Neural progenitor cell (in vitro differentiated cells): ENCODE measurements around the gene SNRNP70. TPM values are rescaled to one million over a fixed set of nuclear protein-coding genes. Genes with fewer than 3 reads are reported as not detected.
"Not testable (repeated sequence)": the region's sequence is repeated elsewhere in the genome, so short reads cannot be mapped to it uniquely, and the experiment has no call there.

Source experiments
- DNase-seq: peaks from one replicate; pipeline ENCODE4 v3.0.0-alpha.2; 2016; ENCODE audit warnings: low spot score
- H2AFZ ChIP-seq: fragments of 200-600 bp; sonication (generic); replicated peaks from 2 replicates; pipeline ENCODE4 v1.6.1; 2016; ENCODE audit warnings: antibody characterized with exemption
- H3F3A ChIP-seq: fragments of 200-600 bp; sonication (generic); 2 replicates; pipeline ENCODE4 v1.6.1; 2016; ENCODE audit warnings: antibody characterized with exemption, low read depth
- H3K27ac ChIP-seq: fragments of 200-600 bp; sonication (generic); 2 replicates; pipeline ENCODE4 v1.5.1; 2016; ENCODE audit warnings: mild to moderate bottlenecking
- H3K27me3 ChIP-seq: fragments of 200-600 bp; sonication (generic); 2 replicates; pipeline ENCODE4 v1.6.1; 2016; ENCODE audit warnings: mild to moderate bottlenecking, moderate library complexity
- H3K36me3 ChIP-seq: fragments of 200-600 bp; sonication (generic); 2 replicates; pipeline ENCODE4 v1.5.1; 2016
- H3K4me1 ChIP-seq: fragments of 200-600 bp; sonication (generic); 2 replicates; pipeline ENCODE4 v1.6.1; 2016; ENCODE audit warnings: mixed run types
- H3K4me2 ChIP-seq: fragments of 200-600 bp; sonication (generic); 2 replicates; pipeline ENCODE4 v1.6.1; 2016
- H3K4me3 ChIP-seq: fragments of 200-600 bp; sonication (generic); 2 replicates; pipeline ENCODE4 v1.5.1; 2016
- H3K79me2 ChIP-seq: fragments of 200-600 bp; sonication (generic); 2 replicates; pipeline ENCODE4 v1.6.1; 2016; ENCODE audit warnings: low read depth
- H3K9ac ChIP-seq: fragments of 200-600 bp; sonication (generic); 2 replicates; pipeline ENCODE4 v1.6.1; 2016
- H3K9me3 ChIP-seq: fragments of 200-600 bp; sonication (generic); 2 replicates; pipeline ENCODE4 v1.5.1; 2016; ENCODE audit warnings: low read depth
- H4K20me1 ChIP-seq: fragments of 200-600 bp; sonication (generic); 2 replicates; pipeline ENCODE4 v1.6.1; 2016; ENCODE audit warnings: low read depth
- H3K27ac Mint-ChIP-seq: 3 replicates; pipeline ENCODE4 v1.8.0; 2021; ENCODE audit warnings: mixed read lengths
- H3K27me3 Mint-ChIP-seq: 2 replicates; pipeline ENCODE4 v1.8.0; 2022; ENCODE audit warnings: low read depth, mild to moderate bottlenecking, inconsistent platforms, moderate library complexity, mixed read lengths; ENCODE audit not compliant: insufficient read depth
- H3K36me3 Mint-ChIP-seq: 3 replicates; pipeline ENCODE4 v1.8.0; 2021; ENCODE audit warnings: mixed read lengths
- H3K4me1 Mint-ChIP-seq: 3 replicates; pipeline ENCODE4 v1.8.0; 2021; ENCODE audit warnings: mixed read lengths
- H3K4me3 Mint-ChIP-seq: 3 replicates; pipeline ENCODE4 v1.8.0; 2021; ENCODE audit warnings: mild to moderate bottlenecking, moderate library complexity, mixed read lengths
- H3K9me3 Mint-ChIP-seq: 3 replicates; pipeline ENCODE4 v1.8.0; 2020; ENCODE audit warnings: mixed read lengths
- EZH2 ChIP-seq: fragments of 200-600 bp; sonication (generic); IDR thresholded peaks from 2 replicates; pipeline ENCODE4 v1.6.1; 2017; ENCODE audit warnings: antibody characterized with exemption, mild to moderate bottlenecking, moderate library complexity
- EZH2phosphoT487 ChIP-seq: fragments of 200-600 bp; sonication (generic); IDR thresholded peaks from 2 replicates; pipeline ENCODE4 v1.6.1; 2017; ENCODE audit warnings: antibody characterized with exemption
- total RNA-seq: library from RNA; depleted of rRNA; stranded (reverse); fragments of >200 nt; gene quantifications from 2 replicates; pipeline ENCODE4 v1.2.3, GENCODE V29; 2015; ENCODE audit warnings: low replicate concordance
- TF ChIP-seq, protein P1 (sequence below): fragments of 200-600 bp; sonication (generic); IDR thresholded peaks from 2 replicates; pipeline ENCODE4 v1.5.1; 2017; ENCODE audit warnings: antibody characterized with exemption, mild to moderate bottlenecking

The SNRNP70 gene, protein sequence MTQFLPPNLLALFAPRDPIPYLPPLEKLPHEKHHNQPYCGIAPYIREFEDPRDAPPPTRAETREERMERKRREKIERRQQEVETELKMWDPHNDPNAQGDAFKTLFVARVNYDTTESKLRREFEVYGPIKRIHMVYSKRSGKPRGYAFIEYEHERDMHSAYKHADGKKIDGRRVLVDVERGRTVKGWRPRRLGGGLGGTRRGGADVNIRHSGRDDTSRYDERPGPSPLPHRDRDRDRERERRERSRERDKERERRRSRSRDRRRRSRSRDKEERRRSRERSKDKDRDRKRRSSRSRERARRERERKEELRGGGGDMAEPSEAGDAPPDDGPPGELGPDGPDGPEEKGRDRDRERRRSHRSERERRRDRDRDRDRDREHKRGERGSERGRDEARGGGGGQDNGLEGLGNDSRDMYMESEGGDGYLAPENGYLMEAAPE
- total RNA-seq, result 162 and 365 TPM in 2 replicates

DNA sequence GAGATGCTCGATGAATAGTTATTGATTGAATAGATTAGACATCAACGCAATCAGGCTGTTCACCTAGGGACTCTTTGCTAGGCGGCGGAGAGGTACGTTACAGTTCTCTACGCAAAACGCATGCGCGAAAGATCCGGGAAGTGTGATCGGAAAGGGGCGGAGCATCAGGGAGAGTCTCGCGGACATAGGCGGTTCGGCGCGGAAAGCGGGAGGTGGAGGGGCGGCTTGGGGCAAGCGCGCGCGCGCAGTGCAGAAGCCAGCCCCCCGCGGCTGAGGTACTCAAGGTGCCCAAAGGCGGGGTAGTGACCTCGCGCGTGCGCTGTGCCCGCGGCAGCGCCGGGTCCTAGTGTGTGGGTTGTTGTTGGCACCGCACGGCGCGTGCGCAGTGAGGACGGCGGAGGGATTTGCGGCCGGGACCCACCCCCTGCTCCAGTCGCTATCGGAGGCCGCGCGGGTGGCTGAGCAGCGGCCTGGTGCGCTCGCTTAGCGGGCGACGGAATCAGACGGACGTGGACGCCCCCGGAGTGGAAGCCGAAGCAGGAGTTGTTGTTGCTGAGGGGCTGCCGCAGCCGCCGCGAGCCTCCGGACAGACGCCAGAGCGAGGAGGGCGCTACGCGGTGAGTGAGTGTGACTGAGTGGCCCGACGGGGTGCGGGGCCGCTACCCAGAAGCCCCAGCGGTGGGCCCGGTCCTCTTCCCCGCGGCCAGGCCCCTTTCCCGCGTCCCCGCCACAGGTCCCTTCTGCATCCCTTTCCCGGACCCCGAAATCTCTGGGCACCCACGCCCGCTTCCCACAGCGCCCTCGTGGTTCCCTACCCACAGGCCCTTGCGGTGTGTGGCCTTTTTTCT lies at the start of gene SNRNP70:
Gene SNRNP70 (plus strand): TSS at position 432 of the 848 bp plus-strand sequence. CDS start 964 bp downstream, outside the sequence.
- Histone ChIP-seq H3K9ac (peak within 1 kb of the TSS; percentile 96), H3K4me1 (peaks cover 18% of the 10 kb centered on the region), H4K20me1 (peaks cover 48% of the 10 kb centered on the region), H3K36me3 (peaks cover under 1% of the 10 kb centered on the region), H3K27me3 (peaks cover 13% of the 10 kb centered on the region), H3K4me3 (peak within 1 kb of the TSS; percentile 89), H2AFZ (peak within 1 kb of the TSS; percentile 94), H3K4me2 (peak within 1 kb of the TSS; percentile 100), H3K9me3 (no peaks in the 10 kb centered on the region), H3K79me2 (peaks cover 50% of the 10 kb centered on the region), H3K27ac (peak within 1 kb of the TSS; percentile 93), H3F3A (peaks cover 11% of the 10 kb centered on the region)
- peaks cover 15% of the 10 kb centered on the region for H3K36me3 Mint-ChIP-seq
- H3K27ac Mint-ChIP-seq, result peak within 1 kb of the TSS; percentile 99
- peak; percentile 100 for DNase-seq
- TF ChIP-seq, protein P1, sequence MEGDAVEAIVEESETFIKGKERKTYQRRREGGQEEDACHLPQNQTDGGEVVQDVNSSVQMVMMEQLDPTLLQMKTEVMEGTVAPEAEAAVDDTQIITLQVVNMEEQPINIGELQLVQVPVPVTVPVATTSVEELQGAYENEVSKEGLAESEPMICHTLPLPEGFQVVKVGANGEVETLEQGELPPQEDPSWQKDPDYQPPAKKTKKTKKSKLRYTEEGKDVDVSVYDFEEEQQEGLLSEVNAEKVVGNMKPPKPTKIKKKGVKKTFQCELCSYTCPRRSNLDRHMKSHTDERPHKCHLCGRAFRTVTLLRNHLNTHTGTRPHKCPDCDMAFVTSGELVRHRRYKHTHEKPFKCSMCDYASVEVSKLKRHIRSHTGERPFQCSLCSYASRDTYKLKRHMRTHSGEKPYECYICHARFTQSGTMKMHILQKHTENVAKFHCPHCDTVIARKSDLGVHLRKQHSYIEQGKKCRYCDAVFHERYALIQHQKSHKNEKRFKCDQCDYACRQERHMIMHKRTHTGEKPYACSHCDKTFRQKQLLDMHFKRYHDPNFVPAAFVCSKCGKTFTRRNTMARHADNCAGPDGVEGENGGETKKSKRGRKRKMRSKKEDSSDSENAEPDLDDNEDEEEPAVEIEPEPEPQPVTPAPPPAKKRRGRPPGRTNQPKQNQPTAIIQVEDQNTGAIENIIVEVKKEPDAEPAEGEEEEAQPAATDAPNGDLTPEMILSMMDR, result peak; percentile 4
- TF ChIP-seq EZH2phosphoT487 (no peak), EZH2 (no peak)
- H3K4me1 Mint-ChIP-seq, result peaks cover 20% of the 10 kb centered on the region
- H3K9me3 Mint-ChIP-seq, result no peaks in the 10 kb centered on the region
- peaks cover 3% of the 10 kb centered on the region for H3K27me3 Mint-ChIP-seq
- H3K4me3 Mint-ChIP-seq, result peak within 1 kb of the TSS; percentile 97

DNA sequence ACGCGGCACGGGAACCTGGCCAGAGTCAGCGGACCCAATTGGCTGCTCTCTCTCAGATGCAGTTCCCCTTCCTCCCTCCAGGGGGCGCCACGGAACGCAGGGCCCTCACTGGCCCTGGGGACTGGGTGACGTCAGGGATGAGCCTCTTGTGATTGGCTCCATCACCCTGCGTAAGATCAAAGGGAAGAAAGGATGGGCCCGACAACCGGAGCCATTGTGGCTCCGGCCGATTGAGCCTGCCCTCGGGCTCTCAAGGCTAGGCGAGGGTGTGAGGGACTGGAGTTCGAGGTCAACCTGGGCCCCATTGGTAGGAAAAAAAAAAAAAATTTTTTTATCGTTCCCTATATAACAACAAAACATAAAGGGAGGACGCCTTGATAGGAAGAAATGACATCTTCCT lies 48.4 kb upstream of the SNRNP70 start, which contains the start of gene CGB1:
Gene CGB1 (minus strand): TSS at position 81 of the 400 bp plus-strand sequence. CDS start 184 bp downstream, outside the sequence.
- TF ChIP-seq, protein P1, result peak; percentile 51
- H3K27ac ChIP-seq, H3K9me3 ChIP-seq, H3F3A ChIP-seq, H3K4me3 ChIP-seq, H3K27me3 ChIP-seq, H3K27ac Mint-ChIP-seq, H3K36me3 ChIP-seq, H3K4me1 ChIP-seq, H3K4me1 Mint-ChIP-seq, H2AFZ ChIP-seq, H3K9me3 Mint-ChIP-seq, H3K27me3 Mint-ChIP-seq, H3K36me3 Mint-ChIP-seq, H3K4me2 ChIP-seq, H3K79me2 ChIP-seq, H4K20me1 ChIP-seq, H3K9ac ChIP-seq: not testable (repeated sequence)
- H3K4me3 Mint-ChIP-seq, result peak within 1 kb of the TSS; percentile 62
- DNase-seq, result peak; percentile 44

DNA sequence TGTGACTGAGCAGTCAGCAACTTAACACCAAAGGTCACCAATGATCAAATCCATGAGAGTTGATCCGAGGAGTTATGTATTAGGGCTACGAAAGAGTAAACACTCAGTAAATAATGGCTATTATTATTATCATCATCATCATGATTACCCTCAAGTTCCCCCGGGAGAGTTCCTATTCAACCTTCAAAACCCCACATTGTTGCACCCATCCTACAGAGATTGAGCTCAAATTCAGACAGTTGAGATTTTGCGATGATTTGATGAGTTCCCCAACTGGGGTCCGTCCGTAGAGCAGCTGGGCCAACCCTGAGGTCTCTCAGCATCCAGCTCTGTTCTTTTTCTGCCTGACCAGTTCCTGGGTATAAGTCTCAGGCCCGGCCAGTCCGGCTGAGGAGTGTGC lies 47.1 kb upstream of the SNRNP70 start:
- H3K4me3 Mint-ChIP-seq, H3K9me3 Mint-ChIP-seq, H3K4me1 ChIP-seq, DNase-seq, H3K4me1 Mint-ChIP-seq, H3K36me3 ChIP-seq, H3K36me3 Mint-ChIP-seq, H3K4me3 ChIP-seq, H4K20me1 ChIP-seq, H3F3A ChIP-seq, H3K27ac ChIP-seq, H3K27me3 ChIP-seq, H3K4me2 ChIP-seq, H3K79me2 ChIP-seq, H3K27ac Mint-ChIP-seq, H2AFZ ChIP-seq, H3K9ac ChIP-seq, H3K27me3 Mint-ChIP-seq, H3K9me3 ChIP-seq: not testable (repeated sequence)

DNA sequence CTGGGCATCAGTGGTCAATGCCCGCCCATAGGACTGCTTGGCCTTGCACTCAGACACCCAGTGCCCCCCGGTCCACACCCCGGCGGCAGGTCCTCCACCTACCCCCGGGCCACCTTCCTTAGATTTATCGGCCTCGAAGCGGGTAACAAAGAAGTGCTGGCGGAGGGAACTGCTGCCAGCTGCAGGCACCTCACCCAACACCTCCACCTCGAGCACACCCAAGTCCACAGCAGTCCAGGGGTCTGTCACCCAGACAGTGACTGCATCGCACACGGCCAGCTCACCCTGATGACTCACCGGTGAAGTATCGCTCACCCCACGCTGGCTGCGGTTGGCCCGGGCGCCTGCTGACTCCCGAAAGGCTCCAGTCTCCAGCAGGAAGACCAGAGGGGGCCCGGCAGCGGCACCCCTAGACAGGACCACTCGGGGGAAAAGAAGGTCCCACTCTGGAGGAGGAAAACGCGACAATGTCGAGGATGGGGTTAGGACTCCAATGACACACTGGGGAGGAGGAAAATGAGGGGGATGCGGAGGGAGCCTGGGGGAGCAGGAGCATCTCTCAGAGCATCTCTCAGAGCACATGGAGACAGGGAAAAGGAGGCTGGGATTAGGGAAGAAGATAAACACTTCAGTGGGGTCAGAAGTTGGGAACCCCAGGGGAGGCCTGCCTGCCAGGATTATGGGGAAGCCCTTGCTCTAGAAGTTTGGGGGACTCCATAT lies 46.5 kb upstream of the SNRNP70 start:
- H3K4me1 Mint-ChIP-seq, H3K4me3 ChIP-seq, H3K9me3 ChIP-seq, H3K27me3 Mint-ChIP-seq, DNase-seq, H3K4me3 Mint-ChIP-seq, H3K9me3 Mint-ChIP-seq, H3F3A ChIP-seq, H3K27me3 ChIP-seq, H3K27ac Mint-ChIP-seq, H3K36me3 ChIP-seq, H4K20me1 ChIP-seq, H3K4me1 ChIP-seq, H3K79me2 ChIP-seq, H3K4me2 ChIP-seq, H3K36me3 Mint-ChIP-seq, H3K27ac ChIP-seq, H3K9ac ChIP-seq, H2AFZ ChIP-seq: not testable (repeated sequence)

DNA sequence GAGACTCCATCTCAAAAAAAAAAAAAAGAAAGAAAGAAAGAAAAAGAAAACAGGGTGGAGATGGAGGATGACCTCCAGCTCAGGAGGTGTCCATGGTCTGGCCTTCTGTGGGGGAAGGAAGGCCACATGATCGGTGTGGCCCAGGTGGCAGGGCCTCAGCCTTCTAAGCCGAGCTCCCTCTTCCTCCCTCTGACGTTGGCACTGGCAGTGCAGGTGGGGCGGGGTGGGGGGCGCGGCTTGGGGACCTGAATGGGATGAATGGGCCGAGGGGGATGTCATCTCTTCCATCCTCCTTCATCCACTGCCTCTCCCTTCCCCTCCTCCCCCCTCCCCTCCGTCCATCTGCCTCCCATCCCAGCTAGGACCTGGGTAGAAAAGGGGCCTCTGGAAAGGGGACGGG lies 45.5 kb upstream of the SNRNP70 start:
- not testable (repeated sequence) for H3K79me2 ChIP-seq, H3K4me2 ChIP-seq, H3K9ac ChIP-seq, H3F3A ChIP-seq, H3K27me3 Mint-ChIP-seq, H2AFZ ChIP-seq, H3K4me1 Mint-ChIP-seq, H3K27me3 ChIP-seq, H3K9me3 ChIP-seq, H3K4me3 ChIP-seq, H4K20me1 ChIP-seq, DNase-seq, H3K36me3 ChIP-seq, H3K4me1 ChIP-seq, H3K27ac Mint-ChIP-seq, H3K4me3 Mint-ChIP-seq, H3K36me3 Mint-ChIP-seq, H3K27ac ChIP-seq, H3K9me3 Mint-ChIP-seq
